ENCODE results near the gene ABTB1.
A peak's percentile ranks its signal among the peaks of the same experiment; 100 is the strongest.

The ABTB1 gene

DNA sequence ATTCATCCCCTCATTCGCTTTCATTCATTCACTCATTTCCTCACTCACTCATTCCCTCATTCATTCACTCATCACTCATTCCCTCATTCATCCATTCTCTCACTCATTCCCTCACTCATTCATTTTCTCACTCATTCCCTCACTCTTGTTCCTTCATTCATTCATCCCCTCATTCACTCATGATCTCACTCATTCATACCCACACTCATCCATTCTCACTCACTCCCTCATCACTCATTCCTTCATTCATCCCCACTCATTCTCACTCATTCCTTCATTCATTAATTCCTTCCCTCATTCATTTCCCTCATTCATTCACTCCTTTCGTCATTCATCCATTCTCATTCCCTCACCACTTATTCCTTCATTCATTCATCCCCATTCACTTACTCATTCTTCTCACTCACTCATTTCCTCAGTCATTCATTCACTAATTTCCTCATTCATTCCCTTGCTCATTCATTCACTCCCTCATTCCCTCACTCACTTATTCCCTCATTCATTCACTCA, 14.5 kb downstream of the ABTB1 start:
- DNase-seq (ENCODE audit: low read depth): no peak

DNA sequence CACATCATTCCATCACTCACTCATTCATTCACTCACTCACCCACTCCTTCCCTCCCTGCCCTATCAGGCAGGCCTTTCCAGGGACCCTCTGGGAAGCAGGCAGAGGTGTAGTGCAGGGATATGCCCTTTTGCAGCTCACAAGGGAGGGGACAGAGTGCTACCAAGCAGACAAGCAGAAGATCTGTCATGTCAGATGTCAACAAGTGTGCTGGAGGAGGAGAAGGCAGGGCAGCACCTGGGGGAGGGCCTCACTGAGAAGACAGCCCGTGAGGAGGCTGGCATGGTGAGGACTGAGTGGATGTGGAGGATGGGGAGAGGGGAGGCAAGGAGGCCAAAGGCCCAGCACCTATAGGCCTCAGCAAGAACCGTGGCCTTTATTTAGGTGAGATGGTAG, 15.3 kb downstream of the ABTB1 start:
- no peak for DNase-seq (ENCODE audit: low read depth)

DNA sequence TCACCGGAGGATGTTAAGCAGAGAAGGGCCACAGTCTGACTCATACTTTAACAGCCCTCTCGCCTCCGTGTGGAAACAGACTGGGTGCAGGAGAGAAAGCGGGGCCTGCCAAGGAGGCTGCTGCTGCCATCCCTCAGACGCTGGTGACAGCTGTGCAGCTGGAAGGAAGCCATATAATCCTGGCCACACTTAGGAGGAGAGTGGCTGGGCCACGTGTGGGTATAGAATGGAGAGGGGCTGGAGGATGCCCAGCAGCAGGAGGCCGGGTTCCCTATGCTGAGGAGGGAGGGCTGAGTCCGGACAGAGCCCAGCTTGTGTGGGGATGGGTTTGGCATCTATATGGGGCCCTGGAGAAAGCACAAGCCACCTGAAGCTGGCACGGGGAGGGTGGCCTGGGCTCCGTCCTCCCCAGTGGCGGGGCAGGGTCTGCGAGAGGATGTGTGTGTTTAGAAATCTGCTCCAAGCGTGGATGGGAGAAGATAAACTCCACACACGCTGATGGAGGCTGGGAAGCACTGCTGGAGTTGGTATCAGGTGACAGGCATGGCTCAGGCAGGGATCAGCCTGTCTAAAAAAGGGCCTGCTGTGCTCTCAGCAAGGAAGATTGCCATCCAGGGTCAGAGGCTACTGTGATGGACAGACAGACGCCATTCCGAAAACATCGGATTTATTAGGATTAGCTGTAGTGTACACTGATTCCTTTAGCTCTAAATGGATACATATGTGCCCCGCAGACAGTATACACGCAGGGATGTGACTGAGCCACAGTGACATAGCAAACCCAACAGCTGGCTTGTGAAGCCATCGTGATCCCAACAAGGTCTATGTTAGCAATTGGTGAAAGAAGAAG, 15.9 kb downstream of the ABTB1 start:
- no peak for DNase-seq (ENCODE audit: low read depth)

DNA sequence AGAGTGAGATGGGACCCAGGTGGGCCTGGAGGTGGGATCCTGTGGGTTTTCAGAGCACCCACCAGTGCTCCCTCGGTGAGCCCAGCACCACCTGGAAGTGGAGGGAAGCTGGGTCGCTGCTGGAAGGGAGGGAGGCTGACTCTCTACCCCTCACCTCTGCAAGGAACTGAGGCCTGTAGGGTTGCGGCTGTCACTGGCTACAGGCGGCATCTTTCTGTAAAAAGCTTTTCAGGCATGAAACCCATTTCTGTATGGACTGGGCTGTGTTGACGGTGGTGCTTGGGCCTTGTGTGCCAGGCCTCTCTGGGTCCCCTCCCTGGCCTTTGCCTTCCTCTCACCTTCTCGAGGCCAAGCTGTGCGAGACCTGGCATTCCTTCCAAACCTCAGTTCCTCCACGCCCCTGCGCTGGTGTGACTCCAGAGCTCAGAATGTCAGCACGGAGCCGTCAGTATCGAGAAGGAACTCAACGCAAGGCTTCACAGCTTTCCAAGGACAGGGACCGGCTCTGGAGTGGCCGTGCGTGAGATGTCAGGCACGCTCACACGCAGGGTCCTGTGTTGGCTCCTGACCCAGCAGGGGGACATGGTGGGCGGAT, 16.6 kb downstream of the ABTB1 start:
- DNase-seq (ENCODE audit: low read depth): no peak

DNA sequence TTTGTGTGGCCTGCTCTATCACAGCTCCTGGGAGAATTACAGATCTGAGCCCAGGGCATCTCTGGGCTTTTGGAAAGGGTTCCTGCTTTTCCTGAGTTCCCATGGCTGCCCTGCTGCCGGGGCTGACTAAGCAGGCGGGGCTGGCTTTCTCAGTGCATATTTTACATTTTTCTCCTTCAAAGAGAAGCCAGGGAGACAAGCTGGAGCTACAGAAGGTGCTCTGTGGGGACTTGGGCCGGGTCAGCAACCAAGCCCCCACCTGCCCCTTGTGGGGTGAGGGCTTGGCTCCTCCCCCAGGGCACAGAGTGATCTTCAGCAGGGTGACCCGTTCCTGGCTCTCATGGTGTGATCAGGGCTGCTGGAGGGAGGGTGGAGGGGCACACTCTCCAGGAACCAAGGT, 17.4 kb downstream of the ABTB1 start:
- DNase-seq (ENCODE audit: low read depth): peak; percentile 71

DNA sequence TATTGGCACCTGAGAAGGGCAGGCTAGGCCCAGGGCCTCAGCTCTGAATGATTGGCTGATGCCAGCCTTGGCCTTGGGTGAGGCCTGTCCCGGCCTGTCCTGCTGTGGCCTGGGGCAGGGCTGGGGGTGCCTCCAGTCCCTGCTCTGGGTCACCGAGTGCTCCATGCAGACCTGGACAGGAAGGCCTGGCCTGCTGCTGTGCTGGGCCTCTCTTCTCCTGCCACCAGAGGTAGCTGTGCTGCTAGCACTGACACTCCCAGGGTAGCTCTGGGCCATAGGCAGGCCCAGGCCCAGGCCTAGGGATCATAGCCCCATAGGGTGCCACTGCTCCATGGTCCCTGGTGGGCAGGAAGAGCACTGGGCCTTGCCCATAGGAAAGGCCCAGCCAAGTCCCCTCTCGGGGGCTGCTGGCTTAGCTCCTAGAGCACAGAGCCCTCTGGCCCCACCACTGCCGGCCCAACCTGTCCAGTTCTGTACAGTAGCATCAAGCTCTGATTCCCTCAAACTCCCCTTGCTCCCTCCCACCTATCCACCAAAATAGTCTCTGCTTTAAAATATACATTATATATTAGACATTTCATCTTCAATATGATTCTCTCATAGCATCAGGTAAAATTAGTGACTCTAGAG, 18.2 kb downstream of the ABTB1 start:
- DNase-seq (ENCODE audit: low read depth): peak; percentile 51

DNA sequence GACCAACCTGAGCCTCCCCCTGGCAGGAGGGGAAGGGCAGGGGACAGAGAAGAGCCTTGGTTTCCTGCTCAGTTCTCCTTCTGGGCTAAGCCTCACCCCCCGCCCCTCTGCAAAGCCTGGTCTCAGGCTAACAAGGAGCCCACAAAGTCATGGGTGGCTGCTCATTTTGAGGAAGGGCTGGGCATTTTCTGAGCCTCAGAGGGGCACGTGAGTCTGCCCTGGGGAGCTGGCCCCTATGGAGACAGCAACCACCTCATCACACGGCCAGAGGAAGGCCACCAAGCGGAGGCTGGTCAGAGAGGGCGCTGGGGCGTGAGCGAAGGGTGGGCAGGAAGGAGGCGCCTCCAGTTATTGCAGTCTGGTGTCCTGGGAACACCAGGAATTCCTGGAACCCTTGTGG, 18.7 kb downstream of the ABTB1 start:
- no peak for DNase-seq (ENCODE audit: low read depth)

DNA sequence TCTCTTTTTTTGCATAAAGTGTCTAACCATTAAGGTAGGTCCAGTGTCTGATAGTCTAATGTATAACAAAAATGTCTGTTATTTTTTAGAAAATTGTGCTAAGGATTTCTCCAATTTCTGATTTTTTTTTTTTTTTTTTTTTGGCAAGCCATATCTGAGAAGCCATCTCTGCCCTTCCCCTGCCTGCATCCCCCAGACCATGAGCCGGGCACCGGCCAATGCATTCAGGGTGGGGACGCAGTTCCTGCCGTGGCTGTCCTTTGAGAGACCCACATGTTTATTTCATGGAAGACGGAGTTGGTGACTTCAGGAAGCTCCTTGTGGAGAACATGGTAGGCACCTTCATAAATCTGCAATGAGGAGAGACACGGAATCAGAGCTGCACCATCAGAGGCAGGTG, 19.2 kb downstream of the ABTB1 start:
- no peak for DNase-seq (ENCODE audit: low read depth)

DNA sequence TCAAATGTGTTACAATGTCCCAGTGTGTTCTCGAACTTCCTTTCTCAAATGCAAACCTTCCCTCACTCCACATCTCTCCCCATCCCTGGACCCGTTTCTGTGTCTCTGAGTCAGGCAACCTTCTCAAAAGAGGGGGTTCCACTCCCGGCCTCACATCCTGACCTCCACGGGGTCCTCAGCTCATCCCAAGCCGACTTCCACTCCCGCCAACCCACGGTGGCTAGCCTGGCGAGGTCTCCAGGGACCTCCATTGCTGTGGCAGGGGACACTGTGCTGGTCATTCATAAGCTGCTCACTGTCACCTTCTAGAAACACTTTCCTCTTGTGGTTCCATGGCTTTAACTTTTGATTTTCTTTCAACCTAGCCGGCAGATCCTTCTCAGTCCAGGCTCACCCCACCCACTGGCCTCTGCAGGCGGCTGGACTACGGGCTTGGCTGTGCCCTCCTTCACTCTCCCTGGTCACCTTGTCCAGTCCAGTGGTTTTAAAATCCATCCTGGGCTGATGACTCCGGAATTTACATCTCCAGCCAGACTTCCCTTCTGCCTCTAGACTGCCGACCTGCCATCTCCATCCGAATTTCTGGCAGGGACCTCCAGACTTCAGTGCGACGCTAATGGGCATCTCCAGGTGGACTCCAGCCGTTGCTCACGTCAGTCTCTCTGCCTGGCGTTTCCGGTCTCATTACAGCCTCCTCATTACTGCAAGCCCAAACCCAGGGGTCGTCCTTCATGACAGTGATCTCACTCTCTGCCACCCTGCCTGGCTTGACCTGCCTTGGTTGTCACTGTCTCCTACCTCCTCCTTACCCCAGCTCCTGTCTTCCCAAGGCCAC, 20.0 kb downstream of the ABTB1 start:
- no peak for DNase-seq (ENCODE audit: low read depth)

DNA sequence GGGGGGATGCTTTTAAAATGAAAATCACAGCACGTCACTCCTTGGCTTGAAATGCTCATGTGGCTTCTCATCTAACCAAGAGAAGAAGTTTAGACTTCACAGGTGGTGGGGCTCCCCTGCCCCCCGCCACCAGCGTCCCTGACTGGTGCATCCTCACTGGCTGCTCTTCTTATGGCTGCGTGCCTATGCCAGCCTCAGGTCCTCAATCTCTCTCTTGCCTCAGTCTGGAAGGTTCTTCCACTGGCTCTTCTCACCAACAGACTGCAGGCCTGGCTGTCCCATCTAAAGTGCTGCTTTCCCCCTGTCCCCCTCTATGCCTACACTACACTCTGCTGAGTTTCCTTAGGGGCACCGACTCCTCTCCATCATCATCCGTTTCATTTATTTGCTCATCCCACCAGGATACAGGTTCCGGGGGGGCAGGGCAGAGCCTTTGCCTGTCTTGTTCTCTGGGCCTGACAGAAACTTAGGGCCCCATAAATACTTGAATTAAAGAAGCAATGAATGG, 20.6 kb downstream of the ABTB1 start:
- DNase-seq (ENCODE audit: low read depth): no peak

DNA sequence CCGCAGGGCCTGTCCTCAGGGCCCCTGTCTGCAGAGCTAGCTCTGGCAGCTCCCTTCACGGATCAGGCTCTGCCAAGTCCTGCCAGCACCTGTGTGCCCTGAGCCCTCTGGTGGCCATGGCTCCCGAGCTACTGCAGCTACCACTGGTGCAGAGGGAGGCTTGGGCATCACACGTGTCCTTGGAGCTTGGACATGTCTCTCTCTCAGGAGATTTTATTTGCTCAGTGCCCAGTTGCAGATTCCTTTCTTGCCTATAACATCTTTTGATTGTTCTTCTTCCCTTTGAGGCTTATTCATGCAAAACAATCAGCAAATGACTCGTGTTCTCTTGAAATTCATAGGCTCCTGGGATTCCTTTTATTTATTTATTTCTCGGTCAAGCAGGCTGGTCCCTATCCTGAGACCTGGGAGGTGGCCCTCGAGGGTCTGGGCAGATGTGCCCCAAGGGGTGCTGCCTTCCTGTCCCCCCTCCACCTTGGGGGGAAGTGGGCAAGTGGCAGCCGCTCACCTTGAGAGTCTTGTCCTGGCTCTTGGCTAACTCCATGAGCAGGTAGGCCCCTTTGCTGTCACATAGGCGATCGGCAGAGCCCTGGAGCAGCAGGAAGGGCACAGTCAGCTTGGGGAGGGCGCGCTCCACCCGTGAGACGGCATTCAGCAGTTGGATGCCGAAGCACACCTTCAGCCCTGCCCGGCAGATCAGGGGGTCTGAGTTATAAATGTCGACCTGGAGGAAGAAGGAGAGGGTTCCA, 21.9 kb downstream of the ABTB1 start:
- no peak for DNase-seq (ENCODE audit: low read depth)

DNA sequence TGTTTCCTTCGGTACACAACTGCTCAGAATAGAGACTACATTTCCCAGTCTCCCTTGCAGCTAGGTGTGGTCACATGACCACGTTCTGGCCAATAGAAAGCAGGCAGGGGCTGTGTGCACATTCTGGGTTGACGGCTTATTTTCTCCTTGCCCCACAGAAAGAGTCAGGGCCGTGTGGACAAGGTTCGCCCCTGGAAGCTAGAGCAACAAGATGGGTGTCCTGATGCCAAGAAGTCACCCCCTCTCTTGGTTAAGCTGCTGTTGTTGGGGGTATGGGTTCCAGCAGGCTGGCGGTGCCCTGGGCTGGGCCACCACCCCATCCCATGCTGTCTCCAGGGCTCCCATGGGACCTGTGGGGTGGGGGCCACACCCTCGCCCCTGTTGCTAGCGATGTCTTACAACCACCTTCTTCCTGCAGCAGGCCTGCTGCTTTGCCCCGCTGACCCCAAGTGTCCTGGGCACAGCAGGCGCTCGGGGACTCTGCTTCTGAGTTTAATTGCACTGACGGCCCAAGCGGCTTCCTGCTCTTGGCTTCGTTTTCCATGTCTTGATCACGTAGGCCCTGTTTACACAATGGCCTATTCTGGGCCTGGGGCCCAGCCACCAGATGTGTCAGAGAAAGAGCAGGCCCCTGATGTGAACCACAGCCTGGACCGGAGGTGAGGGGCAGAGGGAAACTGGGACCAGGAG, 24.9 kb downstream of the ABTB1 start:
- DNase-seq (ENCODE audit: low read depth): peak; percentile 75

DNA sequence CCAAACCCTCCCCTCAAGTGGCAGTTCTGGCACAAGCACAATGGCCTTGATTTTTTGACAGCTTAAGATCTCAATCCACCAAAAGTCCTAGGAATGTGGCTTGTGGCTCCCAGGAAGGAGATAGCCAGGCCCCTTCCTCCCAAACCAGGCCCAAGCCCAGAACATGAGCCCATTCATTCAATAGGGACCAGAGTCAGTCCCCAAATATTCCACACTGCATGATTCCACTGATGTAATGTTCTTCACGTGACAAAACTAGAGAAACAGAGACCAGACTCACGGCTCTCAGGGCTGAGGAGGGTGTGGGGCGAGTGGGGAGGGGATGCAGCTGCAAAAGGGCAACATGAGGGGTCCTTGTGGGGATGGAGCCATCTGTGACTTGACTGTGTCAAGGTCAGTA, 25.5 kb downstream of the ABTB1 start:
- DNase-seq (ENCODE audit: low read depth): no peak

DNA sequence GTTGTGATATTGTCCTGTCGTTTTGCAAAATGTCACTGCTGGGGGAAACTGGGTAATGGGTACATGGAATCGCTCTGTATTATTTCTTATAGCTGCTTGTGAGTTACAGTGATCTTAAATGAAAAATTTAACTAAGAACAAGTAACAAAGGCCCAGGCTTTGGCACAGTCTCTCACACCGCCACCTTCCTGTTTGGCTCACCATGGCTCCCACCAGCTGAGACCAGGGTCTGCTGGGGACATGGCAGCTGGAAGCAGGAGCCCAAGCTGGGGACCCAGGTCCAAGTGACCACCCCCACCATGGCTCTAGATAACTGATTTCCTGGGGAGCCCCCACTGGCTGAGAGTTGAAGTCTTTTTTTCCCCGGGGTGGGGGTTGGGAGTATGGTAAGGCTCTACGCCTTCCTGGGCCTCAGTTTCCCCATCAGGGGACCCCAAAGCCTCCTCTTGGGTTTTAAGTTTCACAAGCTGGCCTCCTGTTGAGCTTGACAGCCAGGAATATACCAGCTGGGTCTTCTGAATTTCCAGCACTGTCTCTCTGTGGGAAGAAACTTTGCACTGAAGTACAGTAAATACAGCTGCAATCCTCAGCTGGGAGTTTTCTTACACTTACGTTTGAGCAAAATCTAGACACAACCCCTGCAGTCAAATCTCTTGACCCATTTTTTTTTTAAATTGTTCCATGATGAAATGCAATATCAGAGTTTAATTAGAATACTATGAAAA, 26.1 kb downstream of the ABTB1 start:
- no peak for DNase-seq (ENCODE audit: low read depth)

DNA sequence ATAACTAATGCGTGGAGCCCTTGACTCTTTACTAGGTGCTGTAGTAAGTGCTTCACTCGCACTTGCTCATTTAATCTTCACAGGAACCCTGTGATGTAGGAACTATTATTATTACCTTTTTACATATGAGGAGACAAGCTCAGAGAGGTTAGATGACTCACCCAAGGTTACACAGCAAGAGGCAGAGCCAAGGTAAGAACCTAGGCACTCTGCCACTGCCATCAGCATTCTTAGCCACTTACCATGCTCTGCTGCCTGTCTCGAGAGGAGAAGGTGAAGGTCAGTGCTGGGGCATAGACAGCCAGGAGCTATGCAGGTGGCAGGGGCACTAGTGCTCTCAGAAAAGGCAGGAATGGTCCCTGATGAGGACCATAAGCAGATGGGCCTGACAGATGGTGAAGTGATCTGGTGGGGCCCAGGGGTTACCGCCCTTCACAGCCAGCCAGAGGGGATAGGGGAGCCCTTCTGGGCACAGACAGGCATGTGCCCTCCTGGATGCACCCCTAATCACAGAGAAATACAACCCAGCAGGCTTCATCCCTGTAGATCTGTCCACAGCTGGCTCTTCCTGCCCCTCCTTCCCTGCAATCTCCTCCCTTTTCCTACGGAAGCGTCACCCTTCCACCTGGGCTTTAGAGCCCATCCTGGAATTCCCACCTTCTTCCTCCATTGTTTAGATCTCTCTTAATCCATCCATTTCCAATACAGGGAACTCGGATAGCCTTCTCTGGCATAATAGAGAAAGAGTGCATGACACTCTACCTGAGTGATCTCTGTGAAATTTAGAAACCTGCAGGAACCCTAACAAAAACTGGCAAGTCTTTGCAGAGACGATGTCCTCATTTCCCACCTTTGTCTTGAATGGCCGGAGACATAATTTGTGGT, 26.9 kb downstream of the ABTB1 start:
- no peak for DNase-seq (ENCODE audit: low read depth)

DNA sequence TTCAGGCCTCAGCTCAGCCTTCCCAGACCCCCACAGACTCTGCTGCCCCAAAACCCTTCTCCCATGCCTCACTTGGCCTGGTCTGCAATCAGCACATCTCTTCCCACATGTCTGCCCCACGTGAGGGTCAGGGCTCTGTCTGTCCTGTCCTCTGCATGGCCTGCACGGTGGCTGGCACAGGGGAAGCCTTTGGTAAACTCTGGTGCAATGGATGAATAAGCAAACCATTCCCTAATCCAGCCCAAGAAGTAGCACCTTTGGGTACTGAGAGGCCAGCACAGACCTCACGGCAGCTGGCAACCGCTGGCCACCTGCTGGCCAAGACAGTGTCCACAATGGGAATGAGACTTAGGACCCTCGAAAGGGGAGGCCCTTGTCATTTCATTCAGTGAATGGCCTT, 27.7 kb downstream of the ABTB1 start:
- DNase-seq (ENCODE audit: low read depth): no peak

DNA sequence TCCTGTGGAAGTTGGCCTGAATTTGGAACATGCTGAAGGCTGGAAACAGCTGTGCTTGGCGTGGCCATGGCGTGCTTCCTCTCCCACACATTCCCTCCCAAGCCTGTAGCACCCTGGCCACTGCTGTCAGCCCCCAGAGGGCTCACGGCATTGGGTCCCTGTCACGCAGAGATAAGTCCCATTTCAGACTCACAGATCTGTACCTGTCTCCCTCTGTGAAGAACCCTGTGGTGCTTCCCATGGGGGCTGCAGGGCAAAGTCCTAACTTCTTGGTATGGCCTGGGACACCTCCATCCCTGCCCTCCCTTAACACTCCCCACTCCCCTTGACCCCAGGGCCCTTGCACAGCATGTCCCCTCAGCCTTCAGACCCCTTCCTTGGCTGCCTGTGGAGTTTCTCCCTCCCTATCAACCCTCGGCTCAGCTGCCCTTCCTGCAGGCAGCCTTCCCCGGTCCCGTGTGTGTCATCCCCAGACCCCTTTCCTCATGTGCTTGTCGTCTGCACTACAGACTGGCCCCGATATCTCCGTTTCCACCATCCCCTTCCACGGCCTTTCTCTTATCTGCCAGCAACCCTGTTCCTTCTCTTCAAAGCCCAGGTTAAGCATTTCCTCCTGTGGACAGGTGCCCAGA, 28.6 kb downstream of the ABTB1 start:
- no peak for DNase-seq (ENCODE audit: low read depth)

DNA sequence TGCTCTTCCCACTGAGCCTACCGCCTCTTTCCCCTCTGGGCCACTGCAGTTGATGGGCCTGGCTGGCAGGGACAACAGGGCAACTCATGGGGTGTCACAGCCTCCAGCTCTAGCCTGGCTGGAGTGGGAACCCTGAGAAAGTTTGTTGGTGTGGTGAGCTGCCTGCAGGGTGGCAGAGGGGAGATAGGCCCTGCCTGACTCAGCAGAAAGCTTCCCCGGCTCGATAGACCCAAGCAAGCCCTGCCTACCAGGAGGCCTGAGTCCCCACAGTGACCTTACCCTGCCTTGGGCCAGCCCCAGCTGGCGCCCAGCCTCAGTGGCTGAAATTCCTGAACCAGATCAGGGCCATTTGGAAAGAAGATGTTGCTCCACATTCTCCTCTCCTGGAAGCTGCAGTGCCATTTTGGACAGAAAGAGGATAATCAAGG, 29.4 kb downstream of the ABTB1 start:
- DNase-seq (ENCODE audit: low read depth): no peak

Measured in HS-27A (cell line).